Tibial nerve (tissue), 4 donors: Measurements from ENCODE around the gene OCLN. TPM values are rescaled to one million over a fixed set of nuclear protein-coding genes. Genes with fewer than 3 reads are reported as not detected.

ENCODE experiments used
- DNase-seq, 2 donors: peaks; one replicate each; pipeline ENCODE4 v3.0.0-alpha.2; 2019; ENCODE audit warnings: low spot score in 2 of 2
- H3K27ac ChIP-seq, 4 donors: fragments of 200-600 bp; sonication (generic) in 3 of 4; one replicate each; pipeline ENCODE4 v1.5.1; 2017 to 2019; ENCODE audit warnings: mild to moderate bottlenecking in 1 of 4
- H3K27me3 ChIP-seq, 2 donors: fragments of 200-600 bp; sonication (generic) in 1 of 2; one replicate each; pipeline versions ENCODE4 v1.5.1 to v1.6.0; 2017 to 2019
- H3K36me3 ChIP-seq, 3 donors: fragments of 200-600 bp; sonication (generic); one replicate each; pipeline ENCODE4 v1.5.1; 2018 to 2019
- H3K4me1 ChIP-seq, 4 donors: fragments of 200-600 bp; sonication (generic) in 3 of 4; one replicate each; pipeline ENCODE4 v1.5.1; 2017 to 2019
- H3K4me3 ChIP-seq, 4 donors: fragments of 200-600 bp; sonication (generic) in 3 of 4; one replicate each; pipeline ENCODE4 v1.5.1; 2017 to 2019; ENCODE audit warnings: mild to moderate bottlenecking in 1 of 4, moderate library complexity in 1 of 4
- H3K9me3 ChIP-seq, 4 donors: fragments of 200-600 bp; sonication (generic) in 3 of 4; one replicate each; pipeline ENCODE4 v1.5.1; 2017 to 2019
- EP300 ChIP-seq, 2 donors: sonication (generic); formaldehyde crosslinking; IDR thresholded peaks; one replicate each; pipeline ENCODE4 v1.6.1; 2017; ENCODE audit warnings: antibody characterized with exemption in 2 of 2, mild to moderate bottlenecking in 1 of 2
- POLR2A ChIP-seq, 2 donors: fragments of 450-650 bp; IDR thresholded peaks; one replicate each; pipeline ENCODE4 v1.6.1; 2017; ENCODE audit warnings: antibody characterized with exemption in 2 of 2, mild to moderate bottlenecking in 2 of 2, moderate library complexity in 2 of 2
- WGBS, 2 donors: methylation state at CpG; one replicate each; pipeline ENCODE4 v1.1.5; 2018; 5-methylcytosine and 5-hydroxymethylcytosine counted together
- total RNA-seq, 4 donors: library from RNA; depleted of rRNA; stranded (reverse); fragments of >200 nt; gene quantifications; one replicate each; pipeline ENCODE4 v1.1.0, GENCODE V29; 2016
- TF ChIP-seq, protein P1 (sequence below), 5 experiments: fragments of 200-600 bp in 3 of 5; fragments of 450-650 bp in 2 of 5; sonication (generic) in 3 of 5; IDR thresholded peaks; one replicate each; pipeline ENCODE4 v1.5.1; 2016 to 2019; ENCODE audit warnings: antibody characterized with exemption in 5 of 5, mild to moderate bottlenecking in 3 of 5, moderate library complexity in 2 of 5

OCLN gene
- total RNA-seq, 4 donors from 2014 or later, result 8.1 to 13.8 (median 9.2) TPM

DNA sequence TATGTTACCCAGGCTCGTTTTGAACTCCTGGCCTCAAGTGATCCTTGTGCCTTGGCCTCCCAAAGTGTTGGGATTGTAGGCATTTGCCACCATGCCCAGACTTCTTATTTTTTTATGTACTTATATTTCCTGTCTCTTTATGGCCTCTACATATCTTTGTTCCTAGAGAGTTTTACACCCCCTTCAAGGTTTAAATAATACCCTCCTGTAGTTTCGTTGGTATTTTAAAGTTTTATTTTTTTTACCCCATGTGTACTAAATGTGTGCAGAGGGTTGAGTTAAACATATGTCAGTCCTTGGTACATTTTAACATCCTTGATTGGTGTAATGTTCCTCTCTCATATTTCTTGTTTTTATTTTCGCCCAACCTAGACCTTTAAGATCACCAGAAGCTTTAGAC lies 29.4 kb downstream of the OCLN start:
- DNase-seq, result no peak
- TF ChIP-seq EP300 (IDR thresholded peaks at IDR 0.05) (no peak), POLR2A (IDR thresholded peaks at IDR 0.05) (no peak)
- TF ChIP-seq, protein P1, sequence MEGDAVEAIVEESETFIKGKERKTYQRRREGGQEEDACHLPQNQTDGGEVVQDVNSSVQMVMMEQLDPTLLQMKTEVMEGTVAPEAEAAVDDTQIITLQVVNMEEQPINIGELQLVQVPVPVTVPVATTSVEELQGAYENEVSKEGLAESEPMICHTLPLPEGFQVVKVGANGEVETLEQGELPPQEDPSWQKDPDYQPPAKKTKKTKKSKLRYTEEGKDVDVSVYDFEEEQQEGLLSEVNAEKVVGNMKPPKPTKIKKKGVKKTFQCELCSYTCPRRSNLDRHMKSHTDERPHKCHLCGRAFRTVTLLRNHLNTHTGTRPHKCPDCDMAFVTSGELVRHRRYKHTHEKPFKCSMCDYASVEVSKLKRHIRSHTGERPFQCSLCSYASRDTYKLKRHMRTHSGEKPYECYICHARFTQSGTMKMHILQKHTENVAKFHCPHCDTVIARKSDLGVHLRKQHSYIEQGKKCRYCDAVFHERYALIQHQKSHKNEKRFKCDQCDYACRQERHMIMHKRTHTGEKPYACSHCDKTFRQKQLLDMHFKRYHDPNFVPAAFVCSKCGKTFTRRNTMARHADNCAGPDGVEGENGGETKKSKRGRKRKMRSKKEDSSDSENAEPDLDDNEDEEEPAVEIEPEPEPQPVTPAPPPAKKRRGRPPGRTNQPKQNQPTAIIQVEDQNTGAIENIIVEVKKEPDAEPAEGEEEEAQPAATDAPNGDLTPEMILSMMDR (IDR thresholded peaks at IDR 0.05), result no peak
- WGBS, 2 donors, result 69 to 79% methylated on average over 3 of the region's 3 CpGs
- H3K9me3 ChIP-seq, result no peaks in the 10 kb centered on the region
- no peak overlapping the region for H3K27ac ChIP-seq
- H3K4me3 ChIP-seq, result no peak overlapping the region
- no peaks in the 10 kb centered on the region for H3K27me3 ChIP-seq
- peaks cover 0 to 5% (median 0%) of the 10 kb centered on the region in 4 donors for H3K4me1 ChIP-seq
- H3K36me3 ChIP-seq, result no peaks in the 10 kb centered on the region

DNA sequence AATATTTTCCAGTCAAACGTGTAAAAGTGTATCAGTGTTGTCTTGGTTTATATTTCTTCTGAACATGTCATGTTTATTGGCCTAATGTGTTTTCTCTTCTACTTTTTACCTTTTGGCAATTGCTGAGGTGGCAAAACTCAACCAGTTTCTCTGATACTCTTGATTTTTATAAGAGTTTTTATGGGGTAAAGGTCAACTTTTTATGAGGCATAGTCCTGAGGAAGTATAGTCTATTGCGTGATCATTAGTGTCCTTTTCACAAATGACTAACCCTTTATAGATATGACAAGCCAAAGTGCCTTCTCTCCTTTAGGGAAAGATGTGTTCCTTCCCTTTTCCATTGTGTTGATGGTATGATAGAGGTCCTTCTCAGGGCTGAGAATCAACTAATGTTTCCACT lies 32.9 kb downstream of the OCLN start:
- TF ChIP-seq EP300 (IDR thresholded peaks at IDR 0.05) (no peak), POLR2A (IDR thresholded peaks at IDR 0.05) (no peak)
- TF ChIP-seq, protein P1 (IDR thresholded peaks at IDR 0.05), result no peak
- 75 to 79% methylated on average over 2 of the region's 2 CpGs for WGBS, 2 donors
- no peak for DNase-seq
- no peak overlapping the region for H3K27ac ChIP-seq
- H3K9me3 ChIP-seq, result no peaks in the 10 kb centered on the region
- H3K27me3 ChIP-seq, result no peaks in the 10 kb centered on the region
- H3K36me3 ChIP-seq, result no peaks in the 10 kb centered on the region
- no peak overlapping the region for H3K4me3 ChIP-seq
- no peaks in the 10 kb centered on the region for H3K4me1 ChIP-seq

DNA sequence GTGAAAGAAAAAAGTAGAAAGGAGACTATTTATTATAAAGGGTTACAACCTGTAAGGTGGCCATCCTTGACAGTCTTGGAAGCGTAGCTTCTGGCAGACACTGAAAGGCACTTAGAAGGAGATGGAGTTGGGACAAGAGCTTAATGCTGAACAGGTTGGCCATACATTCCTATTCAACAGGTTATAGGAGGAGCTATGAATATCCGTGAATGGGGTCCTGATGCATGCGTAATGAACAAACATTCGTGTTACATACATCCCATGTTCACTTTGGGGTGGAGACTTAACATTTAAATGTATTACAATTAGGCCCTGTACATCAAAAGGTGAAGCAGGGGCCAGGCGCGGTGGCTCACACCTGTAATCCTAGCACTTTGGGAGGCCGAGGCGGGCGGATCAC lies 34.1 kb downstream of the OCLN start:
- H3K4me3 ChIP-seq, result no peak overlapping the region
- no peak for DNase-seq
- no peaks in the 10 kb centered on the region for H3K27me3 ChIP-seq
- TF ChIP-seq, protein P1 (IDR thresholded peaks at IDR 0.05), result no peak
- TF ChIP-seq POLR2A (IDR thresholded peaks at IDR 0.05), result no peak
- TF ChIP-seq EP300 (IDR thresholded peaks at IDR 0.05), result no peak
- no peak overlapping the region for H3K27ac ChIP-seq
- H3K36me3 ChIP-seq, result no peaks in the 10 kb centered on the region
- H3K9me3 ChIP-seq, result no peaks in the 10 kb centered on the region
- WGBS, 2 donors, result 95 to 96% methylated on average over 9 of the region's 9 CpGs
- H3K4me1 ChIP-seq, result no peaks in the 10 kb centered on the region

DNA sequence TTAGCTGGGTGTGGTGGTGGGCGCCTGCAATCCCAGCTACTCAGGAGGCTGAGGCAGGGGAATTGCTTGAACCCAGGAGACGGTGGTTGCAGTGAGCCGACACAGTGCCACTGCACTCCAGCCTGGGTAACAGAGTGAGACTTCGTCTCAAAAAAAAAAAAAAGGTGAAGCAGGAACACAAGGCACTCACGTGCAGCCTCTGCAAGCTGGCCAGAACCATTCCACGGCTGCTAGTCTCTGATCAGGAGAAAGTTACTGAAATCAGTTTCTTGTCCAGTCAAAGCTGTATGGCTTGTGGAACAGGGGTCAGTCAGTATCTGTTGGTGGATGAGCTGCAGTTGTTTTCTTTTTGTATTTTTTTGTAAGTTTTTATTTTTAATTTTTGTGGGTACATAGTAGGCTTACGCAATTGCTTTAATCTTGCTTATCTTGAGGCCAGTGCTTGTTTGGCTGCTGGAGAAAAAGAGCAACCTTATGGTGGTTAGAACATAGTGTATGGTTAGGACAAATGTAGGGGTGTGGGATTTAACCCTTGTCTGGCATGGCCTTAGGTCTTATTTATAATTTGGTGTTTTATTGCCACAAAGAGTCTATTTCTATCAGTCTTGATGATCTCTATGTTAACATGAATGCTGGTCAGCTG lies 34.7 kb downstream of the OCLN start:
- no peaks in the 10 kb centered on the region for H3K27me3 ChIP-seq
- H3K27ac ChIP-seq, result no peak overlapping the region
- H3K36me3 ChIP-seq, result no peaks in the 10 kb centered on the region
- 82 to 87% methylated on average over 7 of the region's 7 CpGs for WGBS, 2 donors
- no peak overlapping the region for H3K4me3 ChIP-seq
- no peak for DNase-seq
- no peaks in the 10 kb centered on the region for H3K4me1 ChIP-seq
- H3K9me3 ChIP-seq, result no peaks in the 10 kb centered on the region
- TF ChIP-seq, protein P1 (IDR thresholded peaks at IDR 0.05), result no peak
- no peak for TF ChIP-seq POLR2A (IDR thresholded peaks at IDR 0.05)
- TF ChIP-seq EP300 (IDR thresholded peaks at IDR 0.05), result no peak

DNA sequence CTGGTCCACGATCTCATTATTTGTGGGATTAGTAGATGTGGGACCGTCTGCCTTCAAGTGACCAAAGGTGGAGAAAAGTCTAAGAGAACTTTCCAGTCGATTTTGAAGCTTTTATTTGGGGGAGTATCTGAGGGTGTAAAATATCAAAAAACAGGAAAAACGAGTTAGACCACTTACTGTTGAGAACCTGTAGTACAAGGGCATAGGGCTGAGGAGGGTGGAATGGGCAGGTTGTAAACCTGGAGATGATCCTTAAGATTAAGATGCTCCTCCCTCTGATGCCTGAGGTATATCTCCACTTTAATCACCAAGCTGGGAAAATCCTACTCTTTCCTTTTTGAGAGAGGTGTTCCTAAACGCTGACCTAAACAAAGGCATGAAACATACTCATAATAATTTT lies 35.4 kb downstream of the OCLN start:
- TF ChIP-seq POLR2A (IDR thresholded peaks at IDR 0.05) (no peak), EP300 (IDR thresholded peaks at IDR 0.05) (no peak)
- TF ChIP-seq, protein P1 (IDR thresholded peaks at IDR 0.05), result no peak
- no peak for DNase-seq
- Histone ChIP-seq H3K27ac (no peak overlapping the region), H3K9me3 (no peaks in the 10 kb centered on the region), H3K4me1 (no peaks in the 10 kb centered on the region), H3K4me3 (no peak overlapping the region), H3K27me3 (no peaks in the 10 kb centered on the region), H3K36me3 (no peaks in the 10 kb centered on the region)
- WGBS, 2 donors, result 69 to 75% methylated on average over 5 of the region's 5 CpGs
